Measurements from ENCODE around the gene KRTAP12-3.
"Not testable (repeated sequence)": the region's sequence is repeated elsewhere in the genome, so short reads cannot be mapped to it uniquely, and the experiment has no call there.

Gene KRTAP12-3

GRCh38 chr21:44657635-44658540 is at the start of gene KRTAP12-3:
Gene KRTAP12-3, plus strand, starts transcription at chr21:44657932. Its CDS starts 48 bp downstream, at chr21:44657980.
- H3K36me3 ChIP-seq (ENCODE audit: control insufficient read depth, insufficient read depth, low read length), result no peaks in the 10 kb centered on the region
- H3K4me1 ChIP-seq (ENCODE audit: control insufficient read depth, insufficient read depth, low read length), result peaks cover 16% of the 10 kb centered on the region
- H3K9ac ChIP-seq (ENCODE audit: low read depth, low read length), result no peak within 1 kb of the TSS
- no peaks in the 10 kb centered on the region for H3K9me3 ChIP-seq (ENCODE audit: control insufficient read depth, insufficient read depth, low read length)
- H3K27me3 ChIP-seq (ENCODE audit: control insufficient read depth, insufficient read depth, low read length), result no peaks in the 10 kb centered on the region
- no peak within 1 kb of the TSS for H3K4me3 ChIP-seq (ENCODE audit: low read depth, low read length)

DNA sequence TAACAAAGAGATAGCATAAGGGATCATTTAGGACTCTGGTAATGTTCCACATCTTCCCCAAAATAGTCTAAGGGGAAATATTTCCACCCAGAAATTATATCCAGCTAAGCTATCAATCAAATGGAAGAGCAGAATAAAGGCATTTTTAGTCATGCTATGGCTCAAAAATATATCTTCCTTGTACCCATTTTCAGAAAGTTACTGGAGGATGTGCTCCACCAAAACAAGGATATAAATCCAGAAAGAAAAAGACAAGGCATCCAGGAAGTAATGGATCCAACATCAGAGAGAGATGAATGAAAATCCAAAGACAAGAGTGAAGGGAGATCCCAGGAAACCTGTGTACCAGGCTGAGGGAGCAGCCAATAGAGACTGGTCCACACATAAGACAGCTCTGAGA is 48.5 kb upstream of the KRTAP12-3 start:
- Histone ChIP-seq H3K4me1 (ENCODE audit: control insufficient read depth, insufficient read depth, low read length) (no peaks in the 10 kb centered on the region), H3K9ac (ENCODE audit: low read depth, low read length) (no peak overlapping the region), H3K9me3 (ENCODE audit: control insufficient read depth, insufficient read depth, low read length) (peaks cover 5% of the 10 kb centered on the region), H3K4me3 (ENCODE audit: low read depth, low read length) (no peak overlapping the region), H3K27me3 (ENCODE audit: control insufficient read depth, insufficient read depth, low read length) (no peaks in the 10 kb centered on the region), H3K36me3 (ENCODE audit: control insufficient read depth, insufficient read depth, low read length) (no peaks in the 10 kb centered on the region)

DNA sequence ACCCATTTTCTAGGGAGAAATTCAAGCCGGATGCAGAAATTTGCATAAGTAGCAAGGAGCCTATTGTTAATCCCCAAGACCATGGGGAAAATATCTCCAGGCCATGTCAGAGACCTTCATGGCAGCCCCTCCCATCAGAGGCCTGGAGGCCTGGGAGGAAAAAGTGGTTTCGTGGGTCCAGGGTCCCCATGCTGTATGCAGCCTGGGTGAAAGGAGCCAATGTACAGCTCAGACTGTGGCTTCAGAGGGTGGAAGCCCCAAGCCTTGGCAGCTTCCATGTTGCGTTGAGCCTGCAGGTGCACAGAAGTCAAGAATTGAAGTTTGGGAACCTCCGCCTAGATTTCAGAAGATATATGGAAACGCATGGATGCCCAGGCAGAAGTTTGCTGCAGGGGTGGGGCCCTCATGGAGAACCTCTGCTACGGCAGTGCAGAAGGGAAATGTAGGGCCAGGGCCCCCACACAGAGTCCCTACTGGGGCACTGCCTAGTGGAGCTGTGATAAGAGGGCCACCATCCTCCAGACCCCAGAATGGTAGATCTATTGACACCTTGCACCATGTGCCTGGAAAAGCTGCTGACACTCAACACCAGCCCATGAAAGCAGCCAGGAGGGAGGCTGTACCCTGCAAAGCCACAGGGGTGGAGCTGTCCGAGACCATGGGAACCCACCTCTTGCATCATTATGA is 47.4 kb upstream of the KRTAP12-3 start:
- not testable (repeated sequence) for H3K27me3 ChIP-seq (ENCODE audit: control insufficient read depth, insufficient read depth, low read length); H3K4me3 ChIP-seq (ENCODE audit: low read depth, low read length); H3K36me3 ChIP-seq (ENCODE audit: control insufficient read depth, insufficient read depth, low read length); H3K4me1 ChIP-seq (ENCODE audit: control insufficient read depth, insufficient read depth, low read length); H3K9ac ChIP-seq (ENCODE audit: low read depth, low read length); H3K9me3 ChIP-seq (ENCODE audit: control insufficient read depth, insufficient read depth, low read length)

- H3K27me3 ChIP-seq (ENCODE audit: control insufficient read depth, insufficient read depth, low read length), result no peaks in the 10 kb centered on the region
- peaks cover 5% of the 10 kb centered on the region for H3K9me3 ChIP-seq (ENCODE audit: control insufficient read depth, insufficient read depth, low read length)
- no peaks in the 10 kb centered on the region for H3K36me3 ChIP-seq (ENCODE audit: control insufficient read depth, insufficient read depth, low read length)
- no peaks in the 10 kb centered on the region for H3K4me1 ChIP-seq (ENCODE audit: control insufficient read depth, insufficient read depth, low read length)
- no peak overlapping the region for H3K9ac ChIP-seq (ENCODE audit: low read depth, low read length)
- no peak overlapping the region for H3K4me3 ChIP-seq (ENCODE audit: low read depth, low read length)
Measured at GRCh38 chr21:44611551-44611950, 46.2 kb upstream of the KRTAP12-3 start.

DNA sequence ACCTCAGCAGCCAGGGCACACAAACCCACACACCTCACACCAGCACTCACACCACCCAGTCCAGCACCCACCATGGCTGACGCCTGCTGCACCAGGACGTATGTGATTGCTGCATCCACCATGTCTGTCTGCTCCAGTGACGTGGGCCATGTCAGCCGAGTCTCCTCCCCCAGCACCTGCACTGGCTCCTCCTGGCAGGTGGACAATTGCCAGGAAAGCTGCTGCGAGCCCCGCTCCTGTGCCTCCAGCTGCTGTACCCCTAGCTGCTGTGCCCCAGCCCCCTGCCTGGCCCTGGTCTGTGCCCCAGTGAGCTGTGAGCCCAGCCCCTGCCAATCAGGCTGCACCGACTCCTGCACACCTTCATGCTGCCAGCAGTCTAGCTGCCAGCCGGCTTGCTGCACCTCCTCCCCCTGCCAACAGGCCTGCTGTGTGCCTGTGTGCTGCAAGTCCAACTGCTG is 45.7 kb upstream of the KRTAP12-3 start, which contains the start of gene KRTAP10-8:
Gene KRTAP10-8 (plus strand): TSS at position 51 of the 458 bp plus-strand sequence. CDS start 22 bp downstream, at position 73.
- no peak within 1 kb of the TSS for H3K4me3 ChIP-seq (ENCODE audit: low read depth, low read length)
- no peak within 1 kb of the TSS for H3K9ac ChIP-seq (ENCODE audit: low read depth, low read length)
- H3K27me3 ChIP-seq (ENCODE audit: control insufficient read depth, insufficient read depth, low read length), result no peaks in the 10 kb centered on the region
- H3K36me3 ChIP-seq (ENCODE audit: control insufficient read depth, insufficient read depth, low read length), result no peaks in the 10 kb centered on the region
- H3K9me3 ChIP-seq (ENCODE audit: control insufficient read depth, insufficient read depth, low read length), result peaks cover 5% of the 10 kb centered on the region
- H3K4me1 ChIP-seq (ENCODE audit: control insufficient read depth, insufficient read depth, low read length), result no peaks in the 10 kb centered on the region

- H3K4me3 ChIP-seq (ENCODE audit: low read depth, low read length), result no peak overlapping the region
- peaks cover 5% of the 10 kb centered on the region for H3K9me3 ChIP-seq (ENCODE audit: control insufficient read depth, insufficient read depth, low read length)
- H3K36me3 ChIP-seq (ENCODE audit: control insufficient read depth, insufficient read depth, low read length), result no peaks in the 10 kb centered on the region
- no peaks in the 10 kb centered on the region for H3K4me1 ChIP-seq (ENCODE audit: control insufficient read depth, insufficient read depth, low read length)
- H3K27me3 ChIP-seq (ENCODE audit: control insufficient read depth, insufficient read depth, low read length), result no peaks in the 10 kb centered on the region
- H3K9ac ChIP-seq (ENCODE audit: low read depth, low read length), result no peak overlapping the region
Measured at GRCh38 chr21:44612669-44613229, 45.0 kb upstream of the KRTAP12-3 start.

DNA sequence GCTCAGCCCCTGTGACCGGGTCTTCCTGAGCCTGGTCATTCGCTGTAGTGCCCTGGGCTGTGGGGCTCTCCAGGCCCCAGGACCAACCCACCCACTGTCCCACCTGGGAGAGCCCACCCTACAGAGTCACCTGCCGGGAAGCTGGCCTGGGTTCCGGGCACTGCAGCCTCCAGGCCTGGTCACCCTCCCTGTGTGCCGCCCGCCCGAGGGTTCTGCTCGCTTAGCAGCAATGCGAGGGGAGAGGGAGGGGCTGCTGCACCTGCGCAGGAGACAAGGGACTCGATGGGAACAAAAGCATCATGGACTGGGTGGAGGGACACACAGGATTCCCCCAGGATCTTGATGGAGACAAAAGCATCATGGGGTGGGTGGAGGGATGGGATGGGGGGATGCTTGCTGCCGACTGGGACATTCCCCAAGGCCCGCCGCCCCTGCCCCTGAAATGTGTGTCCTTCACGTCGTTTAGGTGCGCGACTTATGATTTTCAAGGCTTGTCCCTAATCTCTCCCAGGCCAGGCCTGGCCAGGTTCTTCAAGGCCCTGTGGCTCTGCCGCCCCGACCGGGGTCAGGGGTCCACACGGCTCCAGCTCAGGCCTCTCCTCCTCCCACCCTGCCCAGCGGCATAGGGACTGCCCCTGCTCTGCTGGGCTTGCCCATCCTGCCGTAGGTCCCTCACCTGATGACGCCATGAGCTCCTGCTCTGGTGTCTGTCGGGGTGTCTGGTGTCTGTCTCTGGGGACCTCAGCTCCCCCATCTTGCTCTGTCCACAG is 44.2 kb upstream of the KRTAP12-3 start:
- Histone ChIP-seq H3K9me3 (ENCODE audit: control insufficient read depth, insufficient read depth, low read length) (peaks cover 5% of the 10 kb centered on the region), H3K27me3 (ENCODE audit: control insufficient read depth, insufficient read depth, low read length) (no peaks in the 10 kb centered on the region), H3K9ac (ENCODE audit: low read depth, low read length) (no peak overlapping the region), H3K4me1 (ENCODE audit: control insufficient read depth, insufficient read depth, low read length) (no peaks in the 10 kb centered on the region), H3K36me3 (ENCODE audit: control insufficient read depth, insufficient read depth, low read length) (no peaks in the 10 kb centered on the region), H3K4me3 (ENCODE audit: low read depth, low read length) (no peak overlapping the region)

- no peaks in the 10 kb centered on the region for H3K27me3 ChIP-seq (ENCODE audit: control insufficient read depth, insufficient read depth, low read length)
- no peak overlapping the region for H3K9ac ChIP-seq (ENCODE audit: low read depth, low read length)
- no peaks in the 10 kb centered on the region for H3K36me3 ChIP-seq (ENCODE audit: control insufficient read depth, insufficient read depth, low read length)
- no peaks in the 10 kb centered on the region for H3K4me1 ChIP-seq (ENCODE audit: control insufficient read depth, insufficient read depth, low read length)
- no peak overlapping the region for H3K4me3 ChIP-seq (ENCODE audit: low read depth, low read length)
- peaks cover 5% of the 10 kb centered on the region for H3K9me3 ChIP-seq (ENCODE audit: control insufficient read depth, insufficient read depth, low read length)
Measured at GRCh38 chr21:44614161-44614631, 43.5 kb upstream of the KRTAP12-3 start.

DNA sequence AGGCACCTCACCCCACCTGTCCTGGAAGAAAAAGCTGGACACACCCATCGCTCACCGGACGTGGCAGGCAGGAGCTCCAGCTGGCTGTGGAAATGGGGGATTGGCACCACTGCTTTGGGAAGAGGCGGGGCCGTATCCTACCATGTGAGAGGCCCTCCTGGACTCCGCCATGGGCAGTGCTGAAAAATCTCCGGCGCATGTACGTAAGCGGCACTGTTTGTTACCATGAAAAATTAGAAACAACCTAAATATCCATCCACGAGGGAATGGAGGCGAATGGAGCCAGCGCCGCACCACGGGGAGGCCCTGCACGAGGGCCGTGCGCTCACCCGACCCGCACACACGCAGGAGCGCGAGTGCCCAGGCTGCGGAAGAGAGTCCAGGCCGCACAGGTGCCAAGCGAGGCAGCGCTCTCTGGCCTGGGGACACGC is 42.8 kb upstream of the KRTAP12-3 start:
- H3K4me1 ChIP-seq (ENCODE audit: control insufficient read depth, insufficient read depth, low read length), result no peaks in the 10 kb centered on the region
- no peak overlapping the region for H3K4me3 ChIP-seq (ENCODE audit: low read depth, low read length)
- no peaks in the 10 kb centered on the region for H3K36me3 ChIP-seq (ENCODE audit: control insufficient read depth, insufficient read depth, low read length)
- H3K9me3 ChIP-seq (ENCODE audit: control insufficient read depth, insufficient read depth, low read length), result peaks cover 5% of the 10 kb centered on the region
- no peak overlapping the region for H3K9ac ChIP-seq (ENCODE audit: low read depth, low read length)
- no peaks in the 10 kb centered on the region for H3K27me3 ChIP-seq (ENCODE audit: control insufficient read depth, insufficient read depth, low read length)

DNA sequence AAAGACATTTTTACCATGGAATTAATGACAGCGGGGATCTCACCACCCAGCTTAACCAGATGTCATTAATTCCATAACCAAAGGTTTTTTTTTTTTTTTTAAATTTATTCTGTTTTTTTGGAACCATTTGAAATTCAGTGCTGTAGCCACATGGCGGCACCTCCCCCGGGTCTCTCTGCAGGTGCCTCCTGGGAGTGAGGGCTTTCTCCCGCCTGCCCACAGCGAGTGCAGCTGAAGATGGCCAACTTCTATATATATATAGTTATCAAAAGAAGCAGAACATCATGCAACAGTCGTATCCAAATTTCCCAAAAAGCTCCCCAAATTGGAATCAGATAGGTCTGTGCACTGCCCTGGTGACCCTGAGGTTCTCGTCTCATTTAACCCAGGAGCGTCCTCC is 42.3 kb upstream of the KRTAP12-3 start:
- Histone ChIP-seq H3K9me3 (ENCODE audit: control insufficient read depth, insufficient read depth, low read length) (peaks cover 4% of the 10 kb centered on the region), H3K27me3 (ENCODE audit: control insufficient read depth, insufficient read depth, low read length) (no peaks in the 10 kb centered on the region), H3K4me3 (ENCODE audit: low read depth, low read length) (no peak overlapping the region), H3K36me3 (ENCODE audit: control insufficient read depth, insufficient read depth, low read length) (no peaks in the 10 kb centered on the region), H3K4me1 (ENCODE audit: control insufficient read depth, insufficient read depth, low read length) (no peaks in the 10 kb centered on the region), H3K9ac (ENCODE audit: low read depth, low read length) (no peak overlapping the region)

All from iPS-15b (cell line).